NCI-H2107 treated with DMSO at 0.1 percent for 48 hours (cell line): ENCODE data around the gene PGM1.

ENCODE experiments used
- DNase-seq: peaks from one replicate; lab custom pipeline; 2025; ENCODE audit not compliant: unreplicated experiment; lab: John Stamatoyannopoulos, UW

Gene PGM1

DNA sequence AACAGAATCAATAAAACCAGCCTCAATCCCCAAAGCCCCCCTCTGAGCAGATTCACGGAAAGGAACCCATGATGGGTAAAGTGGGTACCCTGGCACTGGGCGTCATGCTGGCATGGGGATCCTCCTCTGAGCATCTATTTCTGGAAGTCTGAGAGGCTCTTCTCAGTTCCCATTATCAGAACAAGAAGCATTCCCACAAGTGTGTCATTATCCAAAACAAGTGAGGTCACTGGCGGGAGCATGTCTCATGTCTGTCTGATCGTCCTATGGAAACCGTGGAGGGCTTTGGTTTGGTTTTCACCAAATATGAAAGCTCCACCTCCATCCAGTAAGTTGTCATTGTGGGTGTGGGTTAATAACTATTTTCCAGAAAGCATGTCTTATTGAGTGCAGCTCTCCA, 70.7 kb downstream of the PGM1 start:
- DNase-seq: no peak

DNA sequence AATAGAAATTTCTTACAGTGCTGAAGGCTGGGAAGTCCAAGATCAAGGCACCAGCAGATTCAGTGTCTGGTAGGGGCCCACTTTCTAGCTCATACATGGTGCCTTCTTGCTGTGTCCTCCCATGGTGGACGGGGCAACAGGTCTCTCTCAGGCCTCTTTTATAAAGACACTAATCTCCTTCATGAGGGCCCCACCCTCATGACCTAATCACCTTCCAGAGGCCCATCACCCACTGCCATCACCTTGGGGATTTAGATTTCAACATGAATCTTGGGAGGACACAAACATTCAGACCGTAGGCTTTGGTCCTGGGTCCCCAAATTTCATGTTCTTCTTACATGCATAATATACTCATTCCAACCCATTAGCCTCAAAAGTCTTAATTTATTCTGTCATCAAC, 71.5 kb downstream of the PGM1 start:
- no peak for DNase-seq

DNA sequence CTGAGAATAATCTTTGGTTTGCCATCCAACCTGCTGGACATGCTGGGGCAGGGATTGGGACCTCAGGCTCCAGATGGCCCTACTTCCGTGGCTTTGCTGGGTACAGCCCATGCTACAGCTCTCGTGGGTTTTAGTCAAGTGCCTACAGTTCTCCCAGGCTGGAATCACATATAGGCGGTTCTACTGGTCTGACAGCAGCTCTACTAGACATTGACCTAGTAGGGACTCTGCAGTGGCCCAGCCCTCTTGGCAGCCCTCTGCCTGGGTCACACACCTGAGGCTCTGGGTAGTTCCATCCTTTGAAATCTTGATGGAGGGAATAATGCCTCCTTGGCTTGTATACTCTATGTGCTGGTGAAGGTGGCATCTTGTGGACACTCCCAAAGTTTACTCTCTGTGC, 72.2 kb downstream of the PGM1 start:
- no peak for DNase-seq

DNA sequence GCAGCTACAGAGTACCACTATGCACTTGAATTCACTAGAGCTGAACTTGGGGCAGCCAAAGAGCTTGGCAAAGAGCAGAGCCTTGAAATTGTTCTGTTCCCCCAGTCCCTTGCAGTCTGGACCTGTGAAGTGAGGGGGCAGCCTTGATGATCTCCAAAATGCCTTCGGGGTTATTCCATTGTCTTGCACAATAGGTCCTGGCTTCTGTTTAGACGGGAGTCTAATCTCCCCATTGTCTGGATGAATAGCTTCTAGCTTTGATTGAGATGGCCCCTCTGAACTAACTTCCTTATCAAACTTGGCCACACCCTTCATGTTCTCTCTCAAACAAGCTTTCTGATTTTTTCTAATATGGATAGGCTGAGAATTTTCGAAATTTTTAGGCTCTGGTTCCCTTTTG, 72.6 kb downstream of the PGM1 start:
- no peak for DNase-seq

DNA sequence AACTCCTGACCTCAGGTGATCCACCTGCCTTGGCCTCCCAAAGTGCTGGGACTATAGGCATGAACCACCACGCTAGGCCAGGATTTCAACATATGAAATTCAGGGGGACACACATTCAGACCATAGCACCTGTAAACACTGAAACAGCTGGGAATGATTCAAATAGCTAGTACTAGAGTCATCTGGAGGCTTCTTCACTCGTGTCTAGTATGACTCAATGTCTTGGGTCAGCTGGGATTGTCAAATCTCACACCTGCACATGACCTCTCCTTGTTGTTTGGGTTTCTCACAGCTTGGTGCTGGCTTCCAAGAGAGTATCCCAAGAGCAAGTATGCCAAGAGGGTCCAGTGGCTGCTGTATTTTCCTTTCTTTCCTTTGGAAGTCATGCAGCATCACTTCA, 75.1 kb downstream of the PGM1 start:
- no peak for DNase-seq

DNA sequence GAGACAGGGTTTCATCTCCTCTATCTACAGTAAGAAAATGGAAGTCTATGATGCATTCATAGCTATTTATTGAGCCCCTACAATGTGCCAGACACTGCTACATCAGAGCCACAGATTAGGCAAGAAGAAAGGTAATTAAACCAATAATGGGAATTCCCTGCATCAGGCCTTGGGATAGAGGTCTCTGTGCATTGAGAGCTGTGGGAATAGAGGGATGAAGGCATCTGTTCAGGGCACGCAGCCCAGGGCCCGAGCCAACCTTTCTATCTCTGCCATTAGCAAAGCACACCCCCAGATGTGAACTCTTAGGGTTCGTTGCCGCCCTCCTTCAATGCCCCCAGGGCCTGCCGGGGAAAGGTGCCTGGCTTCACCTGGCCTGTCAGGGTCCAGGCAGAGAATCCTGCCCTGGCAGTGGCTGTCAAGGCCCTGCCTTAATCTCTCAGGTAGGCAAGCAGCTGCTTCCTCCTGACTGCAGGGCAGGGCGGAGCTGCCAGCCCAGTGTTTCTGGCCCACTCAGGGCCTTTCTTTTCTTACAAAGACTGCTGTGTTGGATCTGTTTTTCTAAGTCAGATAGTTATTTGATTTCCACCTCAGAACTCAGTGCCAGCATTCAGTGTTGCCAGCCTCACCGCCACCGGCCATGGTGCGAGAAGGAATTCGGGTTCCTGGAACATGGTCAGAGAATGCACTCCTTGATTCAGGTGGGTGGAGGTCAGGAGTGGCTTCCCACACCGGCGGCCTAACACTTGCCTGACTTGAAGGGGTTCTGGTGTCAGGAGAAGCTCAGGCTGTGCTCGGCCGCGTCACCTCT, 76.1 kb downstream of the PGM1 start:
- no peak for DNase-seq

DNA sequence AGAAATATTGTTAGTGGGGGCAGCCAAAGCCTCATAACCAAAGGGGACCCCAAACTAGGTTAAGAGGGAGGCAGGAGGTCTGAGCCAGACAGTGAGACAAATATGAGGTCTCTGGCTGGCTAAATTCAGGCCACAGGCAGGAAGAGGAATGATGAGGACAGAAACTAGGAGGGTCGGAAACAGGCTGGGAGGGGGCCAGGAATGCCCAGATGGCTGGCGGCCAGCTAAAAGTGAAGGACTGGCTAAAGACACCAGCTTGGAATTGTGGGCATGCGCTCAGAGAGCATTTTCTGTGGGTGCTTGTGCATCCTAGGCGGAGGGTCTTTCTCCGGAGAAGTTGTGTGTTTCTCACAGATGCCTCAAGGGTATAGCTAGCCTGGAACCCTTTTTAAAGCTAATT, 77.0 kb downstream of the PGM1 start:
- DNase-seq: no peak

DNA sequence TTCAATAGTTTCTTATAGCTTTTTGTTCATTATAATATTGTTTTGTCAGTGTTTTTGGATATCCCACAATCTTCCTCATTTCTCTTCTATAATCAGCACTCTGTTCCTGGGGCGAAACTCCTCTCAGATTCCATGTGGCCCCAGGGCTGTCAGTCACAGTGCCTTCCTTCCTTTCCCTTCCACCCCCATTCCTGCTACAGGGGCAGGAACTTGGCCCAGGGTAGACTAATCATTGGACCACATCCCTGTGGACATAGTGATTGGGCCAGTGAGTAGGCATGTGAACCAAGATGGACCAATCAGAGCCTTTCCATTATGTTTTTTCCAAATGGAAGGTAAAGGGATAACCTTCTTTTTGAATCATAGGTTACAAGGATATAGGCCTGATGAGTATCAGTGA, 78.3 kb downstream of the PGM1 start:
- DNase-seq: no peak

DNA sequence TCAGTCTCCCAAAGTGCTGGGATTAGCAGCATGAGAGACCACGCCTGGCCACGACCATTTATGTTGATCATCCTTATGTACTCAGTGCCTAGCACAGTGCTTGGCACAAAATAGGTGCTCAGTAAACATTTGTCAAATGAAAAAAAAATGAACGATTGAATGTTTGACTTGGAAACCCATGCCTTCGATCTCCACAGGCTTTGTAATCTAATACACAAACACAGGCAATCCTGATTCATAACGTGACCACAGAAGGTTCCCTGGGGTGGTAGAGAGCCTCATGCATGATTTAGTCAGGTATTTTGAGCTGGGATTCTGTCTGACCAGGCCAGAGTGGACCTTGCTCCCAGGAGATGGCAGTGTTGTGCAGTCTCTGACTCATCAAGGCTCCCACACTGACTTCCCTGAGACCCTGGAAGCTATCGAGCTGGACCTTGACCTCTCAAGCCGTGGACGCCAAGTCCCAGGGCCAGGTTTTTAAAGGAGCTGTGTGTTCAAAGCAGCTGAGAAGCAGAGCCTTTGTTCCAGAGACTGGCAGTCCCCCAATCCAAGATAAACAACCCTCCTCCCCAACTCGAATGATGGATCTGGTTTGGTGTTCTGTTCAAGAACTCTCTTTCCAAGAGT, 81.1 kb downstream of the PGM1 start:
- DNase-seq: peak; percentile 79

DNA sequence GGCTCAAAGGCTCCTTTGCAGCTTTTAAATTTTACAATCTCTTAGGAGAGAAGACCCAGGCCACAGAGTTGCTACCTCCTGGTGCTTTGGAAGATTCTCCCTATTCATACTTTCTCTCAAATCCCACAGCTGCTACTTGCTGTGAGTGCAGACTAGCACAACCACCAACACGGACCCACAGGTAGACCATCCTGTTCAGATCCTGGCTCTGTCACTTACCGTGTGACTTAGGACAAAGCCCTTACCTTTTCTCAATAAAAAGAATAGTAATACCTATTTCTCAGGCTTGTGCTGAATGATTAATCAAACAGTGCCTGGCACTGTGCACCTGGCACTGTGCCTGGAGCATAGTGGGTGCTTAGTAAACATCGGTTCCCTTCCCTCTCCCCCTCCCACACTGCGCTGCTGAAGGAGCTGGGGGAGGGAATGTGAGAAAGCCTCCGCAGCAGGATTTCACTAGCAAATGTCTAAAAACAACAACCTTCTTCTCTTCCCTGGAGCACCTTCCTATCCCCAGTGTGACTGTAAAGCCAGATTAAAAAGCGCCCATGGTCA, 81.7 kb downstream of the PGM1 start:
- DNase-seq: no peak

DNA sequence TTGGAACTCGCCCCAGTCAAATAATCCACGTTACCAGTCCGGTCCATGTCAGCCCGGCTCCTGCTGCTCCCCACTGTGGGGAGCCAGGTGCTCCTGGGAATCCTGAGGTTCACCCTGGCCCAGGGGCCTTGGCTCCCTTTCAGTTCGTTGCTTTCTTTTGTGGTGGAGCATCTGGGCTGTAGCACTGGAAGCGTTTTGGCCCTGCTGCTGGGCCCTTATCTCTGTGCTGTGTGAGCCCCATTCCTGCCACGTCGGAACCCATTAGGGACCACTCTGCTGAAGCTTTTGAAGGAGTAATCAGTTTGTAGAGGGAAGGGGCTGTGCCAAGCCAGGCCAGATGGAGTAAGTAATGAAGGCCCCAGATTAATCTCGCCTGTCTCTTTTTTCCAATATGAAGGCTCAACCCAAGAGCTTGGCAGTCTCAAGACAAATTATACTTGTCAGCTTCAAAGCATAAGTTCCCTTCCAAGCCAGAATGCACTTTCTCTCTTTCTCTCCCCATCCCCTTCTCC, 82.3 kb downstream of the PGM1 start:
- DNase-seq: no peak

DNA sequence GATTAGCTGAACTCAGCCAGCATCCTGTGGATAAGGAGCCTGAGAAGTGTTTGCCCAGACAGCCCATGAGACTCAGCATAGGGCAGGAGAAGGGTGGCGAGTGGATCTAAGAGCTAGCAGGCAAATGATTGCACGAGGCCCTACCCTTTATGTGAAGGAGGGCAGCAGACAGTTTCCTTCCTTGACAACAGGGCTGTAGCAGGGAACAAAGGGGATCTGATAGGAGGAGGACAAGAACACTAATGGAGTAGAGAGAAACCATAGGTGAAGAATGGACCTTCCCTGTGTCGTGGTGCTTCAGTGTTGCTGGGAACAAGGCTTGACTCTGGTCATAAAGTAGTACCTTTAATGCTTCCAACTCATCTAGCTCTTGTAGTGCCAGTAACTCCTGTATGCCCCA, 84.3 kb downstream of the PGM1 start:
- DNase-seq: no peak

DNA sequence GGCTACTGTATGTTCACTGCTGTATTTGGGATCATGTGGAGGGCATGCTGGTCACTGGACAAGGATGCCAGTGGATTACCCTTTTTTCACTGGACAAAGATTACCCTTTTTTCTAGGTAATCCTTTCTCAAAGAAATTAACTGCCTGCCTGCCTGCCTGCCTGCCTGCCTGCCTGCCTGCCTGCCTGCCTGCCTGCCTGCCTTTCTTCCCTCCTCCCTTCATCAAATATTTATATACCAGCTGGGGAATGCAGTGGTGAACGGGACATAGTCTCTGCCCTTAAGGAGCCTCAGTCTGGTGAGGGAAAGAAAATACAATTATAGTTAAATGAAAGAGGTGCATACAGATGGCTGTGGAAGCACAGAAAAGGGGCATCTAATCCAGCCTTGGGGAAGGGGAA, 85.0 kb downstream of the PGM1 start:
- DNase-seq: no peak

DNA sequence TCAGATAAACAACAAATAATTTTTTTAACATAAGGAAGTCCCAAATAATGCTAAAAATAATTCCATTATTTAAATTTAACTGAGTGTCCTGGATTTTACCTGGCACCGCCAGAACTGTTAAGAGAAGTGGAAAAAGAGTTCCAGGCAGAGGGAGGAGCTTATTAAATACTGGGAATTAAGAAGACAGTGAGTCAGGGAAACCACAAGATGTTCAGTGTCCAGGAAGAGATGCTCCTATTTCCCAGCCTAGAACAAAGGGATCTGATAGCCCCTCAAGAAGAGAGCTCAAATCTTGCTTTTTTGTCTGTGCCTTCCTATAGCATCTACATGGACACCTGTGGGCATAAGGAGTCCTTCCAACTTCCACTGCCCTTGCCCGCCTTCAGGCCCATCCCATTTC, 85.9 kb downstream of the PGM1 start:
- DNase-seq: no peak

DNA sequence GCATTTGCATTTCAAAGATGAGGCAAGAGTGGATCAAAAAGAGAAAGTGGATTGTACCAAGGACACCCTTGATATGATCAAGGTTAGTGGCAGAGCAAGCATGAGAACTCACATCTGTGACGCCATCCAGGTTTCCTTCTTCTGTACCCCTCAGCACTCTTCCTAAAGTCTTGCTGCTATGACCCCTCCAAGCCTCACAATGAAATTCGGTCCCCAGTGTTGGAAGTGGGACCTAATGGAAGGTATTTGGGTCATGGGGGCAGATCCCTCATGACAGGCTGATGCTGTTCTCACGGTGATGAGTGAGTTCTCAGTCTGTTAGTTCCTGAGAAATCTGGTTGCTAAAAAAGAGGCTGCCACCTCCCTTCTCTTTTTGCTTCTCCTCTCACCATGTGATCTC, 86.4 kb downstream of the PGM1 start:
- no peak for DNase-seq

DNA sequence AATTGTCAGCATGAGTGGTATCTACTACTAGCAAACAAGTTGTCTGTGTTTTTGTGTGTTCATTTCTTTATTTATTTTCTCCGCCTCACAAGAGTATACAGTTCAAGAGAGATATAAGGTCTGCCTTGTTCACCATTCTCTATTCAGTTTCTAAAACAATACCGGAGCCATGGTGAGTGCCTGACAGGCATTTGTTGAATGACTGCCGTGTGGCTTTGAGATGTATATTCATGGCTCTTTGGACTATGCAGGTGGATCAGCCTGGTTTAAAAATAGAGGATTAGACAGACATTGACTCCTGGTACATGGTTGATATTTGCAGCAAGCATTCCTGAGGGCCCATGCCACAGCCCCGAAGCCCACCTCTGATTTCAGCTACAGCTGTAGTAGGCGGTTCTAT, 89.7 kb downstream of the PGM1 start:
- DNase-seq: no peak

DNA sequence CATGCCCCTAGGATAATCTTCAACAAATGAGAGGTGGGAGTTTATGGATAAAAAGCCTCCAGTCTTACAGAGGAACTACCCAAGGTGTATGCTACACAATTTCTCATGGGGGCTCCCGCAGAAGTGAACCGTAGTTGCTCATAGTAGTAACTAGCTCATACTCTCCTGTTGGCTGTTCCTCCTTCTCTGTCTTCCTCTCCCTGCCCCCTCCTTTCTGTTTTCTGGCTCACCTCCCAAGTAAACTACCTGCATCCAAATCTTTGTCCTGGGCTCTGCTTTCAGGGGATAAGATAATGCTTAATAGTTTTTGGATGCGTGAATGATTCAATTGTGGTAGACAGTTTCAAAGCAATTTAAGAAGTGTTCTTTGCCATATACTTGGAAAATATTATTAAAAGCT, 90.5 kb downstream of the PGM1 start:
- DNase-seq: no peak

DNA sequence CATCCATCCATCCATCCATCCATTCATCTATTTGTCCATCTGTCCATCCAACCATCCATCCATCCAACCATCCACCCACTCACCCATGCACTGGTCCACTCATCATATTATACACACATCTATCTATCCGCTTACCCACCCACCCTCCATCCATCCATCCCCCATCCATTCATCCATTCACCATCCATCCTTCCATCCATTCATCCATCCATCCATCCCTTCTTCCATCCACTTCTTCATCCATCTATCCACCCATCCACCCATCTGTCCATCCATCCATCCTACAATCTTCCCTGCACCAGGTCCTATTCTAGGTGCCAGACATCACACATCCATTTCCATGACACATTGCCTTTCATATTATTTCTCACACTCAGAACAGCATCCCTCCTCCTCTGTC, 93.5 kb downstream of the PGM1 start:
- no peak for DNase-seq

DNA sequence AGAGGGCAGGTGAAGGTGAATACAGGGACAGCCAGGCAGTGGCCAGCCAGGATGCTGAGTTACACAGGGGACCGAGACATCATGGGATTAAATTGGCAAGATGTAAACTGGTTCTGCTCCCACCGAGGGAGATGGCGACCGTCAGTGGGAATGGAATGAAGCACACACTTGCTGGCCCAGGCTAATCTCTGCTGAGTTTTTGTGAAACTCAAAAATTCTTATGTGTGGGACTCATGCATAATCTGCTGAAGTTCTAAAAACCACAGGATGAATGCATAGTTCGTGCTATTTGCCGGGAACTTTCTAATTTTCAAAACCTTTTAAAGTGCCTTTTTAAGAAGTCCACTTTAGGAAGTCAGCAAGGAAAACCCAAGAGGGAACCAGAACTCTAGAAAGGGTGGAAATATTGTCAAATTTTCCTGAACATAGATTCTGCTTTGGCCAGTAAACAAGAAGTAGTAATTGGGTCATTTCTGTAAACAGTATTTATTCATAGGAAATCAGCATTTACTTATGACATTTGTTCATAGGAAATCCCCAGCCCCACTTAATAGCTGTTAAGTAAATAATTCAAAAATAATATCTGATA, 95.2 kb downstream of the PGM1 start:
- no peak for DNase-seq

DNA sequence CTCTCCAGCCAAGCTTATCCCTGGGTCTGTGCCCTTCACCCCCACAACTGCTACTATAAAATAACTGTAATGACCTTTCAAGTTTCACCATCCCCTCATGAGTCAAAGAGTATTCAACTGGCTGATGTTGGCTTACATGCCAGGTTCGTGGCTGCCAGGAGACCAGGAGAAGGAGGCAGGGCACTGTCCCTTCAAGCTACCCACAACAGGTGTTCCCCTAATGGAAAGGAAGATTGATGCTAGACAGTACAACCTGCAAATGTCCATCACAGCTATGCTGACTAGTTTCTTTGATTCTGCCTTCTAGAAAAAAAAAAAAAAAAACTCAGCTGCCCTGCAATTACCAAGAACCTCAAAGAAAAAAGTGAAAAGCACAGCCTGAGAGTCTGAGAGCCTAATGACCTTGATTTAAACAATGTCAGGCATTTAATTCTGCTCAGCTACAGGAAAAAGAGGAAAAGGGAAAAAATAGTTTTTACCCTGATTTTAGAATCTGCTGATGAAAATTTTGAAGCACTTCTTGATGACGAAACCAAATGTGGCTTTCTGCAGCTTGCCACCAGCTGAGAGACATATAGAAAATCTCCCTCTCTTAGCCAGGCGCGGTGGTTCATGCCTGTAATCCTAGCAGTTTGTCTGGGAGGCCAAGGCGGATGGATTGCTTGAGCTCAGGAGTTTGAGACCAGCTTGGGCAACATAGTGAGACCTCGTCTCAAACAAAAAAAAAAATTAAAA, 97.9 kb downstream of the PGM1 start:
- DNase-seq: no peak

DNA sequence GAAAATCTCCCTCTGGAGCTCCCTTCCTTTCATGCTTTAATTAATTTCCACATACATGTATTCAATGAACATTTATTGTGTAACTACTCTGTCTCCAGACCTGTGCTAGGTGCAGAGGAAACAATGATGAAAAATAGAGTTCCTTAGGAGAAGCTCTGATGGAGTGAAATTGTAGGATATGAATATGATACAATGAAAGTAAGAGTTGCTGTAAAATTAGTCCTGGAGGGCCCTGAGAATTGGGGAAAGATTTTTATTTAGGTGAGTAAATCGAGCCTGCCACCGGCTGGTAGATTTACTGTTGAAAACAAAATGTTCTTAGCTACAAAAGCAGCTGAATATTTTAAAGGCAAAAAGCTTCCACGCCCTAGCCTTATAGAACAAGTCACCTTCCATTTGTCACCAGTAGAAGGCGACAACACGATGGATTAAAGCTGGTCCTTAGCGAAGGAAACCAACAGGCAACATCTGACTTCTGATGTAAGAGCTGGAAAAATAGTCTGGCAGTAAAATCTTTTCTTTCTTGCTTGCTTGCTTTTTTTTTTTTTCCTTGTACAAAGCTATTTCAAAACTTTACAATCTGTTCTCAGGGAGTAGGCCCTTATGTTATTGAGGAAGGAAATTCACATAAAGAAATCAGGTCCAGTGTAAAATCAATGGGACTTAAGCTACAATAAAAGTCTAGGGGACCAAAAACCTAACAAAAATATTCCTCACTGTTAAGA, 98.7 kb downstream of the PGM1 start:
- peak; percentile 87 for DNase-seq
